Measurements from ENCODE around the gene DUSP15. TPM values are rescaled to one million over a fixed set of nuclear protein-coding genes. Genes with fewer than 3 reads are reported as not detected.

Gene DUSP15
- total RNA-seq, 1 experiment from 2014 or later: not detected

DNA sequence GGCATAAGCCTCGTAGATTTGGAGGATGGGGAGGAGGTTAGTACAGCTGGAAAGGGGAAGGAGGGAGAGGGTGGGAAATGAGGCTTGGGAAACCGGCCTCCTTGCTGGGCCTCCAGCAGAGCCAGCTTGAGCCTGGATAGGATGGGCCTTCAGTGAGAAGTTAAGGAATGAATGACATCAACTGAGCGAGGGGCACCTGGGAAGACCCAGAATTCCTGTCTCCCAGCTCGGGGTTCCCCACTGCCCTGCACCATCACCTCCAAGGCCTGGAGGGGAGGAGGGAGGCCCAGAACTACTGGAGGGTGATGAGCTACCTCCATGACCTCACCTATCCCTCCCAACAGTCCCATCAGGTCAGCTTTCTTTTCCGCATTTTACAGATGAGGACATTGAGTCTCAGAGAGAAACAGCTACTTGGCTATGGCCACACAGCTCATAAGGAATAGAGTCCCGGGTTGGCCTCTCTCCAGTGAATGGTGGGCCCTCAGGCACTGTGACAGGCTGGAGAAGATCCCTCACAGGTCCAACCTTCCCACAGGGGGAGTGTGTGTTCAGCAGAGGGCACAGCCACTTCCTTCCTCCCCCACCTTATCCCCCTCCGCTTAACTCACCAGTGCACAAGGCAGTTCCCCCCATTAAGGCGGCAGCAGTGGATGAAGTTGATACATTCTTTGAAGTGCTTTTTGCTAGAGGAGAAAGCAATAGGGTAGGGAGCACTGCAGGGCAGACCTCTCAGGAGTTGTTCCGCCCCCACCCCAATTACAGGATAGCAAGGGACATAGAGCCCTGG, 6.8 kb downstream of the DUSP15 start:
- BruUV-seq (replicated peaks): no TSS peak
- no peak for ATAC-seq
- Histone ChIP-seq H3K4me2 (ENCODE audit: low read length) (no peak overlapping the region), H3K4me3 (replicated peaks in 1 of 2; ENCODE audit: low read depth in 1 of 2, low read length in 2 of 2) (no peak overlapping the region), H3K27ac (ENCODE audit: low read depth, low read length) (no peak overlapping the region), H2AFZ (ENCODE audit: low read depth, low read length, poor library complexity, severe bottlenecking) (no peak overlapping the region), H3K79me2 (ENCODE audit: insufficient read depth, low read length) (no peaks in the 10 kb centered on the region), H3K9me2 (ENCODE audit: insufficient read depth) (no peaks in the 10 kb centered on the region), H3K9ac (ENCODE audit: low read length) (no peak overlapping the region), H3K4me1 (ENCODE audit: control insufficient read depth in 1 of 2, insufficient read depth in 2 of 2, low read length in 2 of 2) (peaks cover 15 to 20% of the 10 kb centered on the region in 2 experiments; a peak in 3 of 4 replicates), H3K27me3 (ENCODE audit: insufficient read depth, low read length) (no peaks in the 10 kb centered on the region), H3K36me3 (ENCODE audit: control insufficient read depth in 1 of 2, insufficient read depth in 2 of 2, low read length in 2 of 2) (no peaks in the 10 kb centered on the region), H3K9me3 (ENCODE audit: control insufficient read depth in 1 of 2, insufficient read depth in 1 of 2, low read depth in 1 of 2, low read length in 2 of 2) (no peaks in the 10 kb centered on the region), H4K20me1 (ENCODE audit: insufficient read depth) (no peaks in the 10 kb centered on the region)
- ChIA-PET POLR2A (interaction anchor here (1.1 kb wide), 1 partner anchor 154 kb away, joined by 3 read pairs; no protein-coding TSS in a partner anchor), CTCF (interaction anchor here (1.2 to 3.7 kb wide), 2 partner anchors 12 to 88 kb away, joined by 3 to 20 read pairs; partner anchors contain the start of gene PDRG1), RAD21 (ENCODE audit: low non-redundant PET in 1 of 2, low total read pairs in 2 of 2, uncharacterized antibody in 2 of 2, unreplicated experiment in 2 of 2) (no interaction called here)
- intact Hi-C loops (cut with micrococcal nuclease): no loop called here
- no peak for DNase-seq (ENCODE audit: low read depth, low spot score)
- no peak for TF ChIP-seq CEBPB (IDR thresholded peaks at IDR 0.05; ENCODE audit: low read depth)
- TF ChIP-seq, protein P1, sequence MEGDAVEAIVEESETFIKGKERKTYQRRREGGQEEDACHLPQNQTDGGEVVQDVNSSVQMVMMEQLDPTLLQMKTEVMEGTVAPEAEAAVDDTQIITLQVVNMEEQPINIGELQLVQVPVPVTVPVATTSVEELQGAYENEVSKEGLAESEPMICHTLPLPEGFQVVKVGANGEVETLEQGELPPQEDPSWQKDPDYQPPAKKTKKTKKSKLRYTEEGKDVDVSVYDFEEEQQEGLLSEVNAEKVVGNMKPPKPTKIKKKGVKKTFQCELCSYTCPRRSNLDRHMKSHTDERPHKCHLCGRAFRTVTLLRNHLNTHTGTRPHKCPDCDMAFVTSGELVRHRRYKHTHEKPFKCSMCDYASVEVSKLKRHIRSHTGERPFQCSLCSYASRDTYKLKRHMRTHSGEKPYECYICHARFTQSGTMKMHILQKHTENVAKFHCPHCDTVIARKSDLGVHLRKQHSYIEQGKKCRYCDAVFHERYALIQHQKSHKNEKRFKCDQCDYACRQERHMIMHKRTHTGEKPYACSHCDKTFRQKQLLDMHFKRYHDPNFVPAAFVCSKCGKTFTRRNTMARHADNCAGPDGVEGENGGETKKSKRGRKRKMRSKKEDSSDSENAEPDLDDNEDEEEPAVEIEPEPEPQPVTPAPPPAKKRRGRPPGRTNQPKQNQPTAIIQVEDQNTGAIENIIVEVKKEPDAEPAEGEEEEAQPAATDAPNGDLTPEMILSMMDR (IDR thresholded peaks at IDR 0.05 in 2 of 3, conservative IDR thresholded peaks at IDR 0.05 in 1 of 3; ENCODE audit: borderline replicate concordance in 1 of 3, insufficient read depth in 1 of 3, low read depth in 2 of 3, low read length in 2 of 3): no peak
- no peak for TF ChIP-seq CBX3 (IDR thresholded peaks at IDR 0.05; ENCODE audit: low read depth)
- no peak for TF ChIP-seq EZH2 (IDR thresholded peaks at IDR 0.05)
- TF ChIP-seq, protein P2, sequence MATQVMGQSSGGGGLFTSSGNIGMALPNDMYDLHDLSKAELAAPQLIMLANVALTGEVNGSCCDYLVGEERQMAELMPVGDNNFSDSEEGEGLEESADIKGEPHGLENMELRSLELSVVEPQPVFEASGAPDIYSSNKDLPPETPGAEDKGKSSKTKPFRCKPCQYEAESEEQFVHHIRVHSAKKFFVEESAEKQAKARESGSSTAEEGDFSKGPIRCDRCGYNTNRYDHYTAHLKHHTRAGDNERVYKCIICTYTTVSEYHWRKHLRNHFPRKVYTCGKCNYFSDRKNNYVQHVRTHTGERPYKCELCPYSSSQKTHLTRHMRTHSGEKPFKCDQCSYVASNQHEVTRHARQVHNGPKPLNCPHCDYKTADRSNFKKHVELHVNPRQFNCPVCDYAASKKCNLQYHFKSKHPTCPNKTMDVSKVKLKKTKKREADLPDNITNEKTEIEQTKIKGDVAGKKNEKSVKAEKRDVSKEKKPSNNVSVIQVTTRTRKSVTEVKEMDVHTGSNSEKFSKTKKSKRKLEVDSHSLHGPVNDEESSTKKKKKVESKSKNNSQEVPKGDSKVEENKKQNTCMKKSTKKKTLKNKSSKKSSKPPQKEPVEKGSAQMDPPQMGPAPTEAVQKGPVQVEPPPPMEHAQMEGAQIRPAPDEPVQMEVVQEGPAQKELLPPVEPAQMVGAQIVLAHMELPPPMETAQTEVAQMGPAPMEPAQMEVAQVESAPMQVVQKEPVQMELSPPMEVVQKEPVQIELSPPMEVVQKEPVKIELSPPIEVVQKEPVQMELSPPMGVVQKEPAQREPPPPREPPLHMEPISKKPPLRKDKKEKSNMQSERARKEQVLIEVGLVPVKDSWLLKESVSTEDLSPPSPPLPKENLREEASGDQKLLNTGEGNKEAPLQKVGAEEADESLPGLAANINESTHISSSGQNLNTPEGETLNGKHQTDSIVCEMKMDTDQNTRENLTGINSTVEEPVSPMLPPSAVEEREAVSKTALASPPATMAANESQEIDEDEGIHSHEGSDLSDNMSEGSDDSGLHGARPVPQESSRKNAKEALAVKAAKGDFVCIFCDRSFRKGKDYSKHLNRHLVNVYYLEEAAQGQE (IDR thresholded peaks at IDR 0.05; ENCODE audit: low read depth): no peak
- no peak for TF ChIP-seq POLR2AphosphoS5 (IDR thresholded peaks at IDR 0.05; ENCODE audit: low read depth, low read length)
- TF ChIP-seq ZNF274 (IDR thresholded peaks at IDR 0.05; ENCODE audit: low read depth, low read length): no peak
- no peak for TF ChIP-seq TCF7L2 (IDR thresholded peaks at IDR 0.05; ENCODE audit: borderline replicate concordance, extremely low read depth, insufficient read depth, insufficient read length)
- no peak for TF ChIP-seq SP1 (IDR thresholded peaks at IDR 0.05; ENCODE audit: low read depth)
- TF ChIP-seq SIN3A (IDR thresholded peaks at IDR 0.05; ENCODE audit: low read depth): no peak
- no peak for TF ChIP-seq JUND (IDR thresholded peaks at IDR 0.05)
- TF ChIP-seq POLR2A (IDR thresholded peaks at IDR 0.05; ENCODE audit: borderline replicate concordance, extremely low read depth, insufficient read depth, insufficient read length): no peak
- no peak for TF ChIP-seq EZH2phosphoT487 (IDR thresholded peaks at IDR 0.05; ENCODE audit: borderline replicate concordance)
- TF ChIP-seq, protein P3, sequence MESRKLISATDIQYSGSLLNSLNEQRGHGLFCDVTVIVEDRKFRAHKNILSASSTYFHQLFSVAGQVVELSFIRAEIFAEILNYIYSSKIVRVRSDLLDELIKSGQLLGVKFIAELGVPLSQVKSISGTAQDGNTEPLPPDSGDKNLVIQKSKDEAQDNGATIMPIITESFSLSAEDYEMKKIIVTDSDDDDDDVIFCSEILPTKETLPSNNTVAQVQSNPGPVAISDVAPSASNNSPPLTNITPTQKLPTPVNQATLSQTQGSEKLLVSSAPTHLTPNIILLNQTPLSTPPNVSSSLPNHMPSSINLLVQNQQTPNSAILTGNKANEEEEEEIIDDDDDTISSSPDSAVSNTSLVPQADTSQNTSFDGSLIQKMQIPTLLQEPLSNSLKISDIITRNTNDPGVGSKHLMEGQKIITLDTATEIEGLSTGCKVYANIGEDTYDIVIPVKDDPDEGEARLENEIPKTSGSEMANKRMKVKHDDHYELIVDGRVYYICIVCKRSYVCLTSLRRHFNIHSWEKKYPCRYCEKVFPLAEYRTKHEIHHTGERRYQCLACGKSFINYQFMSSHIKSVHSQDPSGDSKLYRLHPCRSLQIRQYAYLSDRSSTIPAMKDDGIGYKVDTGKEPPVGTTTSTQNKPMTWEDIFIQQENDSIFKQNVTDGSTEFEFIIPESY (IDR thresholded peaks at IDR 0.05; ENCODE audit: extremely low read depth, insufficient replicate concordance, low read length): no peak
- no peak for TF ChIP-seq ZFX (IDR thresholded peaks at IDR 0.05)
